ENCODE data around the gene CEBPZ.

CEBPZ gene

GRCh38 chr2:37180640-37181039 lies 50.8 kb downstream of the CEBPZ start:
- no peak for DNase-seq (ENCODE audit: low read depth in 2 of 2, low spot score in 1 of 2)

- no peak for DNase-seq (ENCODE audit: low read depth in 2 of 2, low spot score in 1 of 2)
Observed at GRCh38 chr2:37180006-37180639, 51.3 kb downstream of the CEBPZ start.

GRCh38 chr2:37173741-37174140 lies 57.7 kb downstream of the CEBPZ start:
- DNase-seq (ENCODE audit: low read depth in 2 of 2, low spot score in 1 of 2), result no peak

- DNase-seq (ENCODE audit: low read depth in 2 of 2, low spot score in 1 of 2), result no peak
Observed at GRCh38 chr2:37171624-37171950, 59.8 kb downstream of the CEBPZ start.

- DNase-seq (ENCODE audit: low read depth in 2 of 2, low spot score in 1 of 2), result no peak
Observed at GRCh38 chr2:37168217-37168981, 63.0 kb downstream of the CEBPZ start.

- no peak for DNase-seq (ENCODE audit: low read depth in 2 of 2, low spot score in 1 of 2)
Observed at GRCh38 chr2:37167636-37168180, 63.7 kb downstream of the CEBPZ start.

GRCh38 chr2:37164757-37165156 lies 66.6 kb downstream of the CEBPZ start:
- DNase-seq (ENCODE audit: low read depth in 2 of 2, low spot score in 1 of 2), result no peak

- peak; percentile 56 to 58 for DNase-seq (ENCODE audit: low read depth in 2 of 2, low spot score in 1 of 2)
Observed at GRCh38 chr2:37156857-37157714, 74.3 kb downstream of the CEBPZ start, which contains the start of gene EIF2AK2. TSS of gene EIF2AK2 (minus strand) at chr2:37156980. CDS start at chr2:37147806, 9,174 bp downstream.

- peak in 1 of 2 donors; percentile 9 for DNase-seq (ENCODE audit: low read depth in 2 of 2, low spot score in 1 of 2)
Observed at GRCh38 chr2:37156071-37156856, 75.1 kb downstream of the CEBPZ start.

- DNase-seq (ENCODE audit: low read depth in 2 of 2, low spot score in 1 of 2), result no peak
Observed at GRCh38 chr2:37154785-37155184, 76.6 kb downstream of the CEBPZ start.

GRCh38 chr2:37153224-37153623 lies 78.2 kb downstream of the CEBPZ start:
- DNase-seq (ENCODE audit: low read depth in 2 of 2, low spot score in 1 of 2), result no peak

Data from stimulated activated CD8-positive, alpha-beta memory T cell treated with anti-CD3 and anti-CD28 coated beads, Interleukin-4, amount 100 ng/mL, for 4 hours (primary cell).